Activated naive CD8-positive, alpha-beta T cell treated with anti-CD3 and anti-CD28 coated beads, Interleukin-2, amount 50 U/mL, for 16 hours (primary cell): Measurements from ENCODE around the gene TBCD.
"Not testable (repeated sequence)": the region's sequence is repeated elsewhere in the genome, so short reads cannot be mapped to it uniquely, and the experiment has no call there.

Experiments
- DNase-seq: peaks from one replicate; pipeline ENCODE4 v3.0.0-alpha.2; 2020; ENCODE audit warnings: low read depth, low spot score

Gene TBCD

GRCh38 chr17:82729479-82730260 is 22.2 kb upstream of the TBCD start:
- DNase-seq = no peak

- DNase-seq = no peak
These were observed 19.6 kb upstream of the TBCD start for GRCh38 chr17:82732118-82732743.

GRCh38 chr17:82734987-82735866 is 16.6 kb upstream of the TBCD start, which contains the start of gene FN3K:
TSS of gene FN3K (plus strand) at chr17:82735615. CDS start at chr17:82735637, 22 bp downstream.
- DNase-seq = no peak

GRCh38 chr17:82736511-82737185 is 15.2 kb upstream of the TBCD start:
- DNase-seq = no peak

GRCh38 chr17:82737967-82738877 is 13.6 kb upstream of the TBCD start:
- DNase-seq = no peak

- no peak for DNase-seq
These were observed 10.7 kb upstream of the TBCD start for GRCh38 chr17:82740906-82741759.

- DNase-seq = no peak
These were observed 8.3 kb upstream of the TBCD start for GRCh38 chr17:82743344-82744219.

GRCh38 chr17:82744736-82745135 is 7.1 kb upstream of the TBCD start:
- not testable (repeated sequence) for DNase-seq

- no peak for DNase-seq
These were observed 6.3 kb upstream of the TBCD start for GRCh38 chr17:82745524-82745923.

GRCh38 chr17:82748756-82749155 is 3.1 kb upstream of the TBCD start:
- no peak for DNase-seq

GRCh38 chr17:82750241-82750908 is 1.5 kb upstream of the TBCD start:
- no peak for DNase-seq

GRCh38 chr17:82751171-82751570 is 694 bp upstream of the TBCD start:
- no peak for DNase-seq

- DNase-seq = no peak
These were observed 721 bp downstream of the TBCD start for GRCh38 chr17:82752371-82753200.

- DNase-seq = no peak
These were observed 1.3 kb downstream of the TBCD start for GRCh38 chr17:82753201-82753464.

GRCh38 chr17:82754297-82755208 is 2.7 kb downstream of the TBCD start:
- no peak for DNase-seq

GRCh38 chr17:82756166-82756565 is 4.3 kb downstream of the TBCD start:
- no peak for DNase-seq
